Endothelial cell of umbilical vein (primary cell): ENCODE data around the gene C1orf174. TPM values are rescaled to one million over a fixed set of nuclear protein-coding genes. Genes with fewer than 3 reads are reported as not detected.

Source experiments
- BruUV-seq: library from RNA; stranded (reverse); fragments of 400-500 nt; replicated peaks from 2 replicates; lab custom pipeline; 2021; lab: Mats Ljungman, UMichigan
- CTCF ChIA-PET: fragments of 300-600, 350-600 bp; sonication (Branson Sonifier 250); formaldehyde crosslinking; loops from one replicate; lab custom pipeline; 2021; ENCODE audit warnings: antibody characterized with exemption, inconsistent platforms; lab: Charles Lee
- POLR2A ChIA-PET: fragments of 300-600, 350-600 bp; sonication (Branson Sonifier 250); formaldehyde crosslinking; loops from one replicate; lab custom pipeline; 2021; ENCODE audit warnings: antibody characterized with exemption, inconsistent platforms; lab: Charles Lee
- DNase-seq: peaks from one replicate; pipeline ENCODE4 v3.0.0-alpha.2; 2011; ENCODE audit warnings: low read depth, low spot score
- FAIRE-seq: peaks from 2 replicates; lab custom pipeline; 2011; peaks lifted over from hg19 to GRCh38; lab: Jason Lieb, UNC
- H2AFZ ChIP-seq: 2 replicates; pipeline ENCODE4 v1.6.0; 2012; ENCODE audit warnings: low read depth, low read length, control low read depth, inconsistent platforms
- H3K27ac ChIP-seq: 2 replicates; pipeline ENCODE4 v1.5.1; 2011; ENCODE audit warnings: low read depth, mild to moderate bottlenecking, control low read depth, low read length, moderate library complexity; ENCODE audit not compliant: insufficient read depth
- H3K27me3 ChIP-seq, 2 experiments: 2 replicates each; pipeline versions ENCODE4 v1.6.0 to v1.6.1; 2011; ENCODE audit warnings: low read length in 2 of 2, mixed read lengths in 1 of 2; ENCODE audit not compliant: control insufficient read depth in 2 of 2, insufficient read depth in 2 of 2
- H3K36me3 ChIP-seq, 2 experiments: 2 replicates in 1 of 2; 3 replicates in 1 of 2; pipeline ENCODE4 v1.5.1; 2011; ENCODE audit warnings: low read length in 2 of 2, mild to moderate bottlenecking in 1 of 2, moderate library complexity in 1 of 2; ENCODE audit not compliant: control insufficient read depth in 2 of 2, insufficient read depth in 2 of 2; ENCODE audit errors: extremely low read depth in 1 of 2
- H3K4me1 ChIP-seq: 3 replicates; pipeline ENCODE4 v1.5.1; 2011; ENCODE audit warnings: mild to moderate bottlenecking, low read length; ENCODE audit not compliant: control insufficient read depth, insufficient read depth; ENCODE audit errors: extremely low read depth
- H3K4me2 ChIP-seq: 2 replicates; pipeline ENCODE4 v1.6.1; 2011; ENCODE audit warnings: low read length, control low read depth, mixed read lengths; ENCODE audit not compliant: insufficient read depth
- H3K4me3 ChIP-seq, 3 experiments: fragments of 200-600 bp in 1 of 3; sonication (generic), shearing (Covaris generic) in 1 of 3; replicated peaks in 1 of 3; 2 replicates each; pipeline ENCODE4 v1.5.1; 2011 to 2016; ENCODE audit warnings: control low read depth in 3 of 3, low read length in 3 of 3, mild to moderate bottlenecking in 2 of 3, inconsistent platforms in 1 of 3, low read depth in 1 of 3, moderate library complexity in 1 of 3; ENCODE audit not compliant: insufficient read depth in 1 of 3
- H3K79me2 ChIP-seq: 2 replicates; pipeline ENCODE4 v1.6.0; 2012; ENCODE audit warnings: low read length, inconsistent platforms; ENCODE audit not compliant: control insufficient read depth, insufficient read depth
- H3K9ac ChIP-seq: replicated peaks from 2 replicates; pipeline ENCODE3; 2011; ENCODE audit warnings: low read length, control low read depth; ENCODE audit not compliant: insufficient read depth; ENCODE audit errors: extremely low read depth
- H3K9me1 ChIP-seq: replicated peaks from 3 replicates; pipeline ENCODE4 v1.6.0; 2011; ENCODE audit warnings: mild to moderate bottlenecking, low read length; ENCODE audit not compliant: control insufficient read depth, insufficient read depth; ENCODE audit errors: extremely low read depth
- H3K9me3 ChIP-seq: replicated peaks from 2 replicates; pipeline ENCODE4 v1.5.1; 2012; ENCODE audit warnings: low read length, inconsistent platforms; ENCODE audit not compliant: control insufficient read depth, insufficient read depth
- H4K20me1 ChIP-seq: replicated peaks from 2 replicates; pipeline ENCODE3; 2011; ENCODE audit warnings: mild to moderate bottlenecking, low read length; ENCODE audit not compliant: control insufficient read depth, insufficient read depth; ENCODE audit errors: extremely low read depth
- EZH2 ChIP-seq: IDR thresholded peaks from 2 replicates; pipeline ENCODE4 v1.6.1; 2012; ENCODE audit warnings: borderline replicate concordance, low read depth, mild to moderate bottlenecking, moderate library complexity, low read length, inconsistent platforms; ENCODE audit not compliant: severe bottlenecking
- FOS ChIP-seq: IDR thresholded peaks from 2 replicates; pipeline ENCODE4 v1.6.1; 2011; ENCODE audit warnings: mild to moderate bottlenecking, low read length, moderate library complexity, borderline replicate concordance; ENCODE audit not compliant: insufficient read depth
- GATA2 ChIP-seq: IDR thresholded peaks from 2 replicates; pipeline ENCODE4 v1.7.0; 2011; ENCODE audit warnings: low read depth, mild to moderate bottlenecking, moderate library complexity, mixed read lengths, low read length; ENCODE audit not compliant: insufficient read length, insufficient read depth
- JUN ChIP-seq: IDR thresholded peaks from 2 replicates; pipeline ENCODE4 v1.6.1; 2011; ENCODE audit warnings: borderline replicate concordance, low read depth; ENCODE audit not compliant: insufficient read length, insufficient read depth
- MYC ChIP-seq: IDR thresholded peaks from one replicate; pipeline ENCODE4 v1.6.1; 2011; ENCODE audit warnings: mild to moderate bottlenecking, low read depth, low read length
- POLR2A ChIP-seq: IDR thresholded peaks from 2 replicates; pipeline ENCODE4 v1.6.1; 2012; ENCODE audit warnings: low read depth, mild to moderate bottlenecking, control low read depth, low read length
- POLR2AphosphoS5 ChIP-seq: IDR thresholded peaks from 2 replicates; pipeline ENCODE4 v1.6.1; 2012; ENCODE audit warnings: low read depth, mild to moderate bottlenecking, control low read depth, low read length, moderate library complexity; ENCODE audit not compliant: insufficient read depth
- dilution Hi-C: fragments of 300-500 bp; cut with MboI; formaldehyde crosslinking; loops from one replicate; pipeline ENCODE4 v1.15.0; 2019; ENCODE audit warnings: low sequenced_read_pairs; ENCODE audit not compliant: extremely low pct_ligation_motif_present
- intact Hi-C: fragments of 100-400 bp; cut with micrococcal nuclease; formaldehyde crosslinking; loops from one replicate; pipeline ENCODE4 v1.10.0; 2022
- polyA plus RNA-seq, 4 experiments: library from polyadenylated mRNA; depleted of rRNA in 3 of 4; stranded (reverse) in 3 of 4; unstranded in 1 of 4; fragments of >200 nt; gene quantifications; 2 replicates each; pipeline versions ENCODE4 v1.2.1 to v1.2.3, GENCODE V29; 2011 to 2012; ENCODE audit warnings: missing spikeins in 1 of 4
- total RNA-seq: library from RNA; stranded (reverse); gene quantifications from 2 replicates; pipeline ENCODE4 v1.2.3, GENCODE V29; 2021
- TF ChIP-seq, protein P1 (sequence below): IDR thresholded peaks from 2 replicates; pipeline ENCODE4 v1.6.1; 2011; ENCODE audit not compliant: insufficient read depth, insufficient read length
- TF ChIP-seq, protein P2 (sequence below), 2 donors: IDR thresholded peaks; 1 replicate in 1 of 2; 2 replicates in 1 of 2; pipeline ENCODE4 v1.5.1; 2011; ENCODE audit warnings: low read length in 2 of 2, mild to moderate bottlenecking in 2 of 2, moderate library complexity in 2 of 2, control low read depth in 1 of 2, inconsistent platforms in 1 of 2, low read depth in 1 of 2; ENCODE audit not compliant: insufficient read depth in 1 of 2; ENCODE audit errors: extremely low read depth in 1 of 2

Gene C1orf174
- total and polyA plus RNA-seq, 2 donors (not counting 3 experiments of a cell fraction or from before 2014, with no cell fraction given) = 28.0 to 31.7 TPM

DNA sequence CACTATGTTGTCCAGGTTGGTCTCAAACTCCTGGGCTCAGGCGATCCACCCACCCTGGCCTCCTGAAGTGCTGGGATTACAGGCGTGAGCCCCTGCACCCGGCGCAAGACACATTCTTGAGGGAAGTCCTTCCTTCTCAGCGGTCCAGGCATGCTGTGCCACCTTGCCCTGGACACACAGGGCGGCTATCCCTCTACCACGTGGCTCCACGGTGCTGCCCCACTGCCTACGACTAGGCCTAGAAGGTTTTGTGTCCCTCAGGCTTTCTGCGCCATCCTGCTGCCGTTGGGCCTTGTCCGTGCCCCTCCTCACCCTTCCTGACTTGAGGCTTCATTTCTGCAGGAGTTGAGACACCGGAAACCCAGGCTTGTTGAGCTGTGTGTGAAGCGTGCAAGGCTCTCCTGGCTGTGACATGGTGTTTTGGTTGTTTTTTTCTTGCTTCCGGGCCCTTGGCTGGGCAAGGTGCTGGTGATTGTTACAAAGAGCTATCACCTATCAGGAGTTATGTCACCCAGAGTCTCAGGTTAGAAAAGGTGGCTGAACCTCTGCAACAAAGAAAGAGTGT, 13.9 kb downstream of the C1orf174 start:
- no peaks in the 10 kb centered on the region for H4K20me1 ChIP-seq
- POLR2A ChIA-PET = no interaction called here
- CTCF ChIA-PET = no interaction called here
- H3K36me3 ChIP-seq = peaks cover 6 to 20% of the 10 kb centered on the region in 2 experiments
- H3K27me3 ChIP-seq = no peaks in the 10 kb centered on the region
- no peak for DNase-seq
- no peak overlapping the region for H2AFZ ChIP-seq
- H3K79me2 ChIP-seq = no peaks in the 10 kb centered on the region
- no peaks in the 10 kb centered on the region for H3K9me1 ChIP-seq
- no peak overlapping the region for H3K27ac ChIP-seq
- intact Hi-C loops = no loop called here
- no peaks in the 10 kb centered on the region for H3K9me3 ChIP-seq
- H3K4me2 ChIP-seq = no peak overlapping the region
- FAIRE-seq = no peak
- TF ChIP-seq EZH2 (no peak), JUN (no peak)
- TF ChIP-seq, protein P1, sequence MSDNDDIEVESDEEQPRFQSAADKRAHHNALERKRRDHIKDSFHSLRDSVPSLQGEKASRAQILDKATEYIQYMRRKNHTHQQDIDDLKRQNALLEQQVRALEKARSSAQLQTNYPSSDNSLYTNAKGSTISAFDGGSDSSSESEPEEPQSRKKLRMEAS = no peak
- H3K4me3 ChIP-seq = no peak overlapping the region
- no peaks in the 10 kb centered on the region for H3K4me1 ChIP-seq
- dilution Hi-C loops = no loop called here
- no peak overlapping the region for H3K9ac ChIP-seq
- BruUV-seq = no TSS peak

DNA sequence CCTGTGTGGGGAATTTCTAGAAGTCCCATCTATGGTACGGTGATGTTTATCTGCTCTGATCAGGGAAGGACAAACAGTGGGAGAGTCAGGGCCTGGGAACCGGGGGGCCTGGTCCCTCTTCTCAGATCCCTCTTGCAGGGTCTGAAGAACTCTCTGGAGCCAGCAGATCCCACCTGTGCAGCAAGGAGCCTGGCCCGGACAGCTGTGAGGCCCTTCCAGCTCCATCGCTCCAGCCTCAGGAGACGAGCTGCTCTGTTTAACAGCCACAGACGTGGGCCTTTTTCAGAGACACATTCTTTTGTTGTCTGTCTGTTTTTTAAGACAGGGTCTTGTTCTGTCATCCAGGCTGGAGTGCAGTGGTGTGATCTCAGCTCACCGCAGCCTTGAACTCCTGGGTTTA, 14.5 kb downstream of the C1orf174 start:
- intact Hi-C loops = no loop called here
- Histone ChIP-seq H3K27me3 (no peaks in the 10 kb centered on the region), H2AFZ (no peak overlapping the region), H3K36me3 (peaks cover 3 to 21% of the 10 kb centered on the region in 2 experiments), H3K9me3 (no peaks in the 10 kb centered on the region), H4K20me1 (no peaks in the 10 kb centered on the region), H3K4me3 (no peak overlapping the region), H3K9ac (no peak overlapping the region), H3K4me1 (no peaks in the 10 kb centered on the region), H3K9me1 (no peaks in the 10 kb centered on the region), H3K27ac (no peak overlapping the region), H3K79me2 (no peaks in the 10 kb centered on the region), H3K4me2 (no peak overlapping the region)
- DNase-seq (no peak), FAIRE-seq (no peak)
- ChIA-PET CTCF (no interaction called here), POLR2A (no interaction called here)
- BruUV-seq = no TSS peak
- dilution Hi-C loops = no loop called here
- TF ChIP-seq, protein P2, sequence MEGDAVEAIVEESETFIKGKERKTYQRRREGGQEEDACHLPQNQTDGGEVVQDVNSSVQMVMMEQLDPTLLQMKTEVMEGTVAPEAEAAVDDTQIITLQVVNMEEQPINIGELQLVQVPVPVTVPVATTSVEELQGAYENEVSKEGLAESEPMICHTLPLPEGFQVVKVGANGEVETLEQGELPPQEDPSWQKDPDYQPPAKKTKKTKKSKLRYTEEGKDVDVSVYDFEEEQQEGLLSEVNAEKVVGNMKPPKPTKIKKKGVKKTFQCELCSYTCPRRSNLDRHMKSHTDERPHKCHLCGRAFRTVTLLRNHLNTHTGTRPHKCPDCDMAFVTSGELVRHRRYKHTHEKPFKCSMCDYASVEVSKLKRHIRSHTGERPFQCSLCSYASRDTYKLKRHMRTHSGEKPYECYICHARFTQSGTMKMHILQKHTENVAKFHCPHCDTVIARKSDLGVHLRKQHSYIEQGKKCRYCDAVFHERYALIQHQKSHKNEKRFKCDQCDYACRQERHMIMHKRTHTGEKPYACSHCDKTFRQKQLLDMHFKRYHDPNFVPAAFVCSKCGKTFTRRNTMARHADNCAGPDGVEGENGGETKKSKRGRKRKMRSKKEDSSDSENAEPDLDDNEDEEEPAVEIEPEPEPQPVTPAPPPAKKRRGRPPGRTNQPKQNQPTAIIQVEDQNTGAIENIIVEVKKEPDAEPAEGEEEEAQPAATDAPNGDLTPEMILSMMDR (IDR thresholded peaks at IDR 0.05; ENCODE audit: extremely low read depth in 1 of 2, insufficient read depth in 1 of 2, low read depth in 1 of 2, low read length in 2 of 2) = no peak
- TF ChIP-seq POLR2A (no peak), FOS (no peak), MYC (no peak), POLR2AphosphoS5 (no peak), JUN (no peak), EZH2 (no peak), GATA2 (no peak)
- TF ChIP-seq, protein P1 = no peak
